C1 segment of cervical spinal cord (tissue), 14 donors: ENCODE data around the gene CTSH.

ENCODE experiments used
- DNase-seq, 14 donors: peaks; one replicate each; lab custom pipeline; 2025; lab: John Stamatoyannopoulos, UW

The CTSH gene

DNA sequence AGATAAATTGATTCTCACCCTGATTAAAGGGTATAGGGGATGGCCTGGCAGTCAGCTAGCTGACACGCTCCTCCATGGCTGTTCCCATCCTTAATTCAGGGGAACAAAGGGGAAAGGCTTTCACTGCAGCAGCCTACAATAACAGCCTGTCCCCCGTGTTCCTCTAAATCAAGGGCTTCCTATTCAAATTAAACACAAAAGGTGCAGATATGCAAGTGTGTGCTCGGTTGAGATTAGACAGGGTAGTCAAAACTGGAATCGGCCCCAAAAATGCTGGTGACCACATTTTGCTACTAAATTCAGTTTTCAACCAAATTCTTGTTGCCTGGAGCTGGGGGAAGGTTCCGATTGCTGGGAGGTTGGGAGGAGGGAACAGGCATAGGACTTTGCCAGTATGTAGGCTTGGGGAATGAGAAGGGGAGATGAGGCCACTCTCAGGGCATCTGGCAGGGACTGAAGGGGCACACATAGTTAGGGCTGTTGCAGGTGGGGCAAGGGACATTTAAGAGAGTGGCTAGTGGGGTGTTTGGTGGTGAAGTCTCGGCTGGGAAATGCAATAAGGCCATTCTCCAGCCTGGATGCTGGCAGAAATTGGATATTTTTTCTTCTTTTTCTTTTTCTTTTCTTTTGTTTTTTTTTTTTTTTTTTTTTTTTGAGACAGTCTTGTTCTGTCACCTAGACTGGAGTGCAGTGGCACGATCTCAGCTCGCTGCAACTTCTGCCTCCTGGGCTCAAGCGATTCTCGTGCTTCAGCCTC, 32.9 kb upstream of the CTSH start:
- DNase-seq = no peak

DNA sequence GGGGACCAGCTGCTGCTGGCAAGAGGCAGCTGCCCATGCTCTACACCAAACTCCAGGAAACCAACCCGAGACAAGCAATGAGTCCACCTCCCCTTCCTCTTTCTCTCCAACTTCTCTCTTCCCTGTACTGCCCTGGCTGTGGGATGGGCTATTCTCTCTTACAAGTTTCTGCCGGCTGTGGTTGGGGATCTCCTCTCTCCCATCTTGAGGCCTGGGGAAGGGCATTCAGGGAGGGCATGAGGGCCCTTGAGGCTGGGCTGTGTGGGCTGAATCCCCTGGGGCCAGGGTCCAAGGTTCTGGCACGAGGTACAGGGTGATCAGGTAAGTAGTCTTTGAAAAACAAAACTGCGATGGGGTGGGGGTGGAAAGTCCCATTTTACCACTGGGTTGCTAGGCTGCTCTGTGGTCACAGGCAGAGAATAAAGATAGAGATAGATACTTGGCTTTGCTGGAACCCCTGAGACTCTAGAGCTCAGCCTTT, 32.3 kb upstream of the CTSH start:
- no peak for DNase-seq

DNA sequence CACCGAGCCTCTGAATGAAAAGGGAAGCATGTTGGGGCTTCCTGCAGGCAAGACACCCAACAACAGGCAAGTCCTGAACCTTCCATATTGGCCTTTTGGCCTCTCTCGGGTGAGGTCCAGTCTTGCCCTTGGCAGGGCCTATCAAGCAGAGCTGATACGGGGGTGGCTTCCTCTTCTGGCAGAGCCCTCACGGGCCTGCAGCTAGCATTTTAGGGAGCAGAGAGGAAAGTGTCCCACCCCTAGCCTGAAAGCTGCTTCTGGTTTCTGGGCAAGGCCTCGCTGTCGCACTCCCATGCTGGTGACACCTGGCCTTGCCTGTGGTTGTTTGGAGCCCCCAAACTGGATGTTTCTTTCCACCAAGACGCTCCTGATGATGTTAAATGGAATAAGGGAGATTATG, 31.8 kb upstream of the CTSH start:
- no peak for DNase-seq

DNA sequence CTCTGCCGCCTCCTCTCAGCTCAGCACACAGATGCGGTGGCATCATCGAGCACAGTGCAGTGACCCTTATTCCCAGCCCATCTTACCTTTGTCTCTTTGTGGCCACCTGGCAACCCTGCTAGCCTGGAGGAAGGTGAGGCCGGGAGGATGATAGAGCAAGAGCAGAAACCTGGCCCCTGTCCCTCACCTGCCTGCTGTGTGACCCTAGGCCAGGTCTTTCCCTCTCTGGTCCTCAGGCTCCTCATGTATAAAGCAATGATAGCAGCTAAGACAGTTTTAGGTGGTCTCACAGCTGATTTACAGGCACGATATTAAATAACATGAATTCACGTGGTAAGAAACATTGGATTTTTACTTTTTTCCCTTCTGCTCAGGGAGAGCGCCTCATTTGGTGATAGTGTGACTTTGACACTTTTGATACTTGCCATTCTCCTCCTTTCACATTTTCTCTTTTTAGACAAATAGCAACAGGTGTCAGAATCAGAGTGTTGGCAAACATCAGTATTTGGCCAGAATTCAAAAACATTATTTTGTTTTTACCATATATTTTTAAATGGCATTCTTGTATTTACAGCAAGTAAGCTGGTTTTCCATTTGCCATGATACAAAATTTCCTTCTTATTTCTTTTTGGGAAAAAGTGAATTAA, 29.5 kb upstream of the CTSH start:
- no peak for DNase-seq

DNA sequence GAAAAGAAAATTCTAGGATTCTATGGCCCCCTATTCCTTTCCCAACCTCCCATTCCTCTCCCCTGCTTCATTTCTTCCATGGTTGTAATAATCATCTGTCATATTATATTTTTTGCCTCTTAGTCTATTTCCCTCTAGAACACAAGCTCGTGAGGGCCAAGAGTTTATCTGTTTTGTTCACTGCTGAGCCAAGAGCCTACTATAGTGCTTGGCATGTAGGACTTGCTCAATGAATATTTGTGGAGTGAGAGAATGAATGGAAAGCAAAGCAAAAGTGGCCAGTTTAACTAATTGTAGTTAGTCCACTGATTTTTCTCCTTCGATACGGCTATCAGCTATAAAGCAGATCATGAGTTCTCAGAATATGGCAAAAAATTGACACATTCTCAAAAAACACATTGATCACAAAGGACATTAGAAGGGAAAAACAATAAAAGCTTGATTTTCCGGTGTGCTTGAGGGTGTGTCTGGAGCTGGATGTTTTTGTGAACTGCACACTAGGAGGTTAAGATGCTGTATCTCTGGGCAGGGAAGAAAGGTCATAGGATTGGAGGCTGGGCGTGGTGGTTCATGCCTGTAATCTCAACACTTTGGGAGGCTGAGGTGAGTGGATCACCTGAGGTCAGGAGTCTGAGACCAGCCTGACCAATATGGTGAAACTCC, 25.0 kb upstream of the CTSH start:
- no peak for DNase-seq

DNA sequence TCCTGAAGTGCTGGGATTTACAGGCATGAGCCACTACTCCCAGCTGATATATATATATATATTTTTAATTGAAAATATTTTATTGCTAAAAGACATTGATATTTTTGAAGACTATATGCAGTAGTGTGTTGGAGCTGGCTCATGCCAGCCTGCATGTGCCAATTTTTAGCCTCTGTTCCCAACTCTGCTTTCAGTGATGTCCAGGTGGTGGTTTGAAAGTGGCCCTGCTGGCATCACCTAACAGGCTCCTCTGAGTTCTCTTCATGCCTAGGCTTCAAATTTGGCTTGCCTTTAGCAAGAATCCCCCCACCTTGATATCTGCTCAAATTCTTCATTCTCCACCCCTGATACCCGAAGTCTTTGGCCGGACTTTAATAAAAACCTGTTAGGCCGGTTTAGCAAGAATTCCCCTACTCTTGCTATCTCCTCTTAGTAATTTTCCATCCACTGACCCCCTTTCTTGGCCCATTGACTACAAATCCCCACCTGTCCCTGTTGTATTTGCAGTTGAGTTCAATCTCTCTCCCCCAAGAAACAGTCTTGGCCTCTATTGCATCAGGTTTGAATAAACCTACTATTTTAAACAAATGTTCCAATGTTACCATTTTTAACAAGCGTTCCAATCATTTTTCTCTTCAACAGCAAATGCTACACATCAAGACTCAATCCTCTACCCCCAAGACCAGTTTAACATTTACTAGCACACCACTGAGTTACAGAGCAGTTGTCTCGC, 23.9 kb upstream of the CTSH start:
- DNase-seq = no peak

DNA sequence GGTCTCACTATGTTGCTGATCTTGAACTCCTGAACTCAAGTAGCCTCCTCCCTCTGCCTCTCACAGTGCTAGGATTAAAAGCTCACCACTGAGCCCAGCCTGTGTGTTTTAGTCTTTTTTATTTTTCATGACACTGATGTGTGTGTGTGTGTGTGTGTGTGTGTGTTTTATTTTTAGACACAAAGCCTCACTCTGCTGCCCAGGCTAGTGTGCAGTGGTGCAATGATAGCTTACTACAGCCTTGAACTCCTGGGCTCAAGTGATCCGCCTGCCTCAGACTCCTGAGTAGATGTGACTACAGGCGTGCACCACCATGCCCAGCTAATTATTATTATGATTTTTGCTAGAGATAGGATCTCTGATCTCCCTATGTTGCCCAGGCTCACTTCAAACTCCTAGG, 23.3 kb upstream of the CTSH start:
- no peak for DNase-seq

DNA sequence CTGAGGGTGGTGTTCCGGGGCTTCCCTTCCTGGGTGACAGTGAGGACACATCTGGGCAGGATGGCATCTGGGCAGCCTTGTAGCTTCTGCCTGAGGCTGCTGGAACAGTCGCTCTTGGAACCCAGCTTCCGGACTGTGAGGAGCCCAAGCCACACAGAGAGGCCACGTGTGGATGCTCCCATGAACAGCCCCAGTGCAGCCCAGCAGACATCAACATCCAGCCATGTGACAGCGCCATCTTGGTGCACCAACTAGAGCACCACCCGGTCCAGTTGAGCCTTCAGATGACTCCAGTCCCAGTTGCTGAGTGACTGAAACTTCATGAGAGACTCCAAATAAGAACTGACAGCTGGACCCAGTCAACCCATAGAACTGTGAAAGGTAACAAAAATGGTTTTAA, 15.5 kb upstream of the CTSH start:
- no peak for DNase-seq

DNA sequence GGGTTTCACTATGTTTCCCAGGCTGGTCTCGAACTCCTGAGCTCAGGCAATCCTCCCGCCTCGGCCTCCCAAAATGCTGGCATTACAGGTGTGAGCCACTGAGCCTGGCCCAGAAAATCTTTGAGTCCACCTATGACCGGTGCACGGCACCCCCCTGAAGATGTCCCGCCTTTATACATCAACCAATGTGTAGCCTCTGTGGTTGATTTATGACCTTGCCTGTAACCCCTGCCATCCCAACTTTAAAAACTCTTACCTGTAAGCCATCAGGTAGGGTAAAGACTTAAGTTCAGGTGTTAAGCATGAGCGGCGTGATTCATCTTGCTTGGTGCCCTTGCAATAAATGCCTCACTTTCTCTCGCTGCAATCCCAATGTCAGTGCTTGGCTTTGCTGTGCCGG, 14.5 kb upstream of the CTSH start:
- no peak for DNase-seq

DNA sequence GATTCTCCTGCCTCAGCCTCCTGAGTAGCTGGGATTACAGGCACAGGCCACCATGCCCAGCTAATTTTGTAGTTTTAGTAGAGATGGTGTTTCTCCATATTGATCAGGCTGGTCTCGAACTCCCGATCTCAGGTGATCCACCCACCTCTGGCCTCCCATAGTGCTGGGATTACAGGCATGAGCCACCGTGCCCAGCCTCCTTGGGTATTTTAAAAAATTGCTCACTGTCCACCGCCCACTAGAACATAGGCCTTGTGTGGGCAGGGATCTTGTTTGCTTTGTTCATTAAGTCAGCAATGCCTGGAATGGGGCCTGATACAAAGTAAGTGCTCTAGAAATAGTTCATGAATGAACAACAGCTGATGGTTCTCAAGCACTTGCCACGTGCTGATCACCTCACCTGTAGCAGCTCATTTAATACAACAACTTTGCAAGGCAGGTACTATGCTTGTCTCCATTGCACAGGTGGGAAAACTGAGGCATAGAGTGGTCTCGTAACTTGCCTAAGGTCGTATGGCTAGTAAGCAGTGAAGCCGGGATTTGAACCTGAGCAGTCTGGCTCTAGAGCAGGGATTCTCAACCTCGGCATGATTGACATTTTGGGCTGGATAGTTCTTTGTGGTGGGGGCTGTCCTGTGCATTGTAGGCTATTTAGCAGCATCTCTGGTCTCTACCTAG, 12.7 kb upstream of the CTSH start:
- DNase-seq = no peak

DNA sequence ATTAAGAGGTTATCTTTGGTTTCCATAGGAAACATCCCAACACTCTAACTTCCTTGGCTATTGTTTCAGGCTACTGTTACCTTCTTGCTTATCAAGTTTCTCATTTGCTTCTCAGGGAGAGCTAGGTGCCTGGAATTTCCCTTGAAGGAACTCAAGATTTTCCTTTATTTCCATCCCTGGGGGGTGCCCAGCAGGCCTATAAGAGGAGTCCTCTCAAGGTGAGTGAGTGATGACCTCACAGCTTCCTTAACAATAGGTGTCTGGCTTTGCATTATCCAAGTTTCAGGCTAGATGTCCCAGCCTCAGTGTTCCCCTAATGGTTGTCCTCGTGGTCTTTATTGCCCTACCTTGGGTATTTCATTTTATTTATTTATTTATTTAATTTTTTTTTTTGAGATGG, 12.1 kb upstream of the CTSH start:
- DNase-seq = no peak

DNA sequence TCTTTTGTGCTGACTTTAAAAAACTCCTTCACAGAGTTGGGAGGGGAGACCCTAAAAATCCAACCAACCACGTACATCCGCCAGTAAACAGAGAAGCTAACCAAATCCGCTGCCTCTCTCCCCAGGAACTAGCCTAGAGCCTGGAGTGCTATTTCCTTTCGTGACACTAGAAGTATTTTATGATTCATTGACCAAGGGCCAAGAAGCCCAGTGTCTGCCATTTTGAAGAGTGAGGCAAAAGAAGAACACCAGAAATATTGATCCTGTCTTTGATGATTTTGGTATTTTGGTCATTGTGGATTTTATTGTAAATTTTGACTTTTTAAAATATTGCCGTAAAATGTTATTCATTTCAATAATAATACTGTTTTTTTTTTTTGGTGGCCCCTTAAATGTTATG, 10.5 kb upstream of the CTSH start:
- no peak for DNase-seq

DNA sequence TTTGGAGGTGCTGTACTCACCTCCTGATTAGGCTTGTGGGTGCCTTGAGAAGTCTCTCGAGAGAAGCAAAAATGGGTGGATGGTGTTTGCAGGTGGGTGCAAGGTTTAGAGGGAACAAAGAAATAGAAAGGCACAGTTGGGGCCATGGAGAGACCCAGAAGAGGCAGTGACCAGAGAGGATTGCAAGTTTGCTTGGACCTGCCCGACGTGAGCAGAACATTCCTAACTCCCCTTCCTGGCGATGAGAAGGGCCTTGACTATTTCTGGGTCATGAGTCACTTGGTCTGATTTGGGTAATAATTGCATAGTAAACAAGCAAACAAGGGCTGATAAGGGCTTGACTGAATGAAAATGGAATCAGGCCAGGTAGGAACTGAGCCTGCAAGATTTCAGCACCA, 7.0 kb upstream of the CTSH start:
- DNase-seq = no peak

DNA sequence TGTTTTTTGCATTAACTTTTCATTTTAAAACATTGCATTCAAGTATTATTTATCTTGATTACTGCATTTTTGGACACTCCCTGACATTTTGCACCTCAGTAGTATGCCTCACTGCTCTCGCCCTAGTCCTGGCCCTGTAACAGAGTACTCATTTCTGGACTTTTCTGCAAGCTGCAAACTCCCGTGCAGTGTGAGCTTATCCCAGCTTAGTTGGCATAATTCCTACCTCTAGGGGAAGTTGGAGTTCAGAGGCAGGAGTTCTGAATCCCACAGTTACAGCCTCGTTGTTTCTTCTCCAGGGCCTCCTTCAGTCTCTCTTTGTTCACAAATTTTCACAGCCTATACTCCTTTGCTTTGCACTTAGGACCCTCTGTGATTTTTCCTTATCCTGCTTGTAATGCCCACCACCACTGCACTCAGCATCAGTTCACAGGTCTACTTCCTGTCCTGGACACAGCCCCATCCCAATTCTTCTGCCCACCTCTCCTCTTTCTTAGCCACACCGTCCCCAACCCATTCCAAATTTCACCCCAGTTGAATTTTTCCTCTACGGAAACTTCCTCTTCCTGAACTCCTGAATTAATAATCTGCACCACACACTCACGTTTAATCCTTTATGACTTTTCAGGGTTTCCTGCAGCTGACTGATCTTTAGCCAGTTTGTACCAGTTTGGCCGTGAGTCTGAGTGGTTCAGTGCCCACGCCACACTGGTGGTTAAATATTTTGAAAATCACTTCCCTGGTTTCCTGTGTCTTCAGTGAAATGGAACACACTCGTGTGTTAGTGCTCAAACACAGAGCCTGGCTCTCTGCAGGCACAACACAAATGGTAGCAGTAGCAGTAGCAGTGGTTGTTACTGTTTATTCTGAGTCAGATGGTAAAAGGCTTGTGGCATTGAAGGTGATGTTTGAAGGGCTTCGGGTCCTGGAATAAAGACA, 6.3 kb upstream of the CTSH start:
- DNase-seq = no peak

DNA sequence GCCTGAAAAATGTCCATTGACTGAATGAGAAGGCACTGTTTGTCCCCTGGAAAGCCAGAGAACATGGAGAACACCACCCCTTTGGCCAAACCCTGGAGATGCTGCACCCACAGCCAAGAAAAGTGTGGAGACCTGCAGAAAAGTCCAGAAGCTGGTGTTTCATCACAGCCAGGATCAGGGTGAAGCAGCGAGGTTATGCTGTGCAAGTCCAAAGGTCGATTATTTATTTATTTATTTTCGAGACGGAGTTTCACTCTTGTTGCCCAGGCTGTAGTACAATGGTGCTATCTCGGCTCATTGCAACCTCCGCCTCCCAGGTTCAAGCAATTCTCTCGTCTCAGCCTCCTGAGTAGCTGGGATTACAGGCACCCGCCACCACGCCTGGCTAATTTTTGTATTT, 5.5 kb upstream of the CTSH start:
- DNase-seq = no peak

DNA sequence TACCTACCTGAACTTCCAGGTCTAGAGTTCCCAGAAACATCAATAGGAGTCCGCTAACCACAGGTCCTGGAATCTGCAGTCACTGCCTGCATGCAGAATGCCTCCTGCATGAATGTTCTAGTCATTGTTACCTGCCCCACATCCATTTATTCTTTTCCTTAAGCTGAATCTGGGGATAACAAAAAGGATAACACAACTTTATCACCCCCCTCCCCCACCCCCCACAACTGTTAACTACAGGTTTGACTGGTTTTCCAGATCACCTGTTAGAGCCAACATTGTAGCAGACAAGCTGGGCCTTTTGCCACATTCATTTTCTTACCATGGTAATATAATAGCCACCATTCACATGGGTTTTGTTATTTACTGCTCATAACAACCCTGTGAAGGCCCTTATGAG, 4.6 kb upstream of the CTSH start:
- DNase-seq = no peak

DNA sequence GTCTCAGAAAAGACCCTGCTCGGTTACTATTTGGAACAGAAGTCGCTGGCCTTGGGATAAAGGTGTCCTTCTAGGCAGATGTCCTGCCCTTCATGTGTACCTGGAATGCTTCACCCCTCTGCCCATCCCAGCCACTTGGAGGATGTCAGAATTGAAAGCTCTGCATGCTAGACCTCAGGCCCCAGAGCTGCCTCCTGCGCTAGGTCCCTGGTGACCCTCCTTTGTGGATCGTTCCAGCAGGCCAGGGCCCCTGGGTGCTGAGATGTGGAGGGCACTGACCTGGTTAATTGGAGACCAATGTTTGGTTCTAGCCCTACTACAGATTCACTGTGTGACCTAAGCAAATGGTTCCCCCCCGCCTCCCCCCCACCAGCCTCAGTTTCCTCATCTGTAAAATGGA, 2.7 kb upstream of the CTSH start:
- DNase-seq = no peak

DNA sequence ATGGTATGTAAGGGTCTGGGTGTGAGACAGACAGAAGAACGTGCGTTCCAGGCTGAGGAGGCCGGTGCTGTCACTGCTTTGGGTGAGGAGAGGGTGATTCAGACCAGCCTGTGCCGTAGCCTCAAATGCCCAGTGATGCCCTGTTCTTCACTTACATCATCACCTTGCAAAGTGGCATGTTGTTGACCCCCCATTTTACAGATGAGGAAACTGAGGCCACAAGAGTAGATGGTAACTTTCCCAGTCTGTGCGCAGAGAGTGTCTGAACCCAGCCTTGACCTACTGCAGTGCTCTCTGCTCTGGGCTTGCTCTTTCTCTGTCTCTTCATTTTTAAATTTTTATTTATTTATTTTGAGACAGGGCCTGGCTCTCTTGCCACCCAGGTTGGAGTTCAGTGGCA, 1.6 kb upstream of the CTSH start:
- no peak for DNase-seq

DNA sequence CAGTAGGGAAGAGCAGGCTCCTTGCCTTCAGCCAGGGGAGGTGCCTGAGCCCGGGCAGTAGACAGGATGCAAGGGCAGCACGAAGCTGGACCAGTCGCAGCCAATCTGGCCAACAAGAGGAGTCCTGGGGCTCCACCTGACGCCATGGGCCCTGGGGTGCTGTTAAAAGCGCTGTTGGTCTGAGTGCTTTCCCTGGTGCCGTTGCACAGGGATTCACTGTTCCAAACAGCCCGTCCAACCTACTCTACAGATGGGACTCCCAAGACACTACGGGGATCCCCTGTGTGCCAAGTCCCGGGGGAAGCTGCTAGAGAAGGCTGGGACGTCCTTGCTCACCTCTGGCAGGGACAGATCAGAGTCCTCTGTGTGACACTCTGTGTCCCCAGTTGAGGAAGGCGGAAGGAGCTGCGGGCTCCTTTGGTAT, 632 bp downstream of the CTSH start:
- DNase-seq = peak in 1 of 14 donors; percentile 30

DNA sequence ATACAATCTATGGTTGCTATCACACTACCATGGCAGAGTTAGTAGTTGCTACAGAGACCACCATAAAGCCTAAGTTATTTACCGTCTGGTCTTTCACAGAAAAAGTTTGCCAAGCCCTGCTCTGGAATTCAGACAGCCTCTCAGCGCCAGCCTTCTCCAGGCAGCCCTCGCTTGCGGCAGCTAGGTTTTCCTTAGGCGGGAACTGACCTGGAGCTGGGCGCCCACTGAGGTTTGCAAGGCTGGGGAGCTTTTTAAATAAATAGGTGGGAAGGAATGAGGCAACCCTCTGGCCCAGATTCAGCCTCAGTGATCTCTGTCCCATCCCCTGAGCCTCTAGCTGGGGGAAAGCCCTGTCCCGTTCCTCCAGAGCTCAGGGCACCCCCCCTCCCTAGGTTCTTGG, 1.2 kb downstream of the CTSH start:
- DNase-seq = no peak

DNA sequence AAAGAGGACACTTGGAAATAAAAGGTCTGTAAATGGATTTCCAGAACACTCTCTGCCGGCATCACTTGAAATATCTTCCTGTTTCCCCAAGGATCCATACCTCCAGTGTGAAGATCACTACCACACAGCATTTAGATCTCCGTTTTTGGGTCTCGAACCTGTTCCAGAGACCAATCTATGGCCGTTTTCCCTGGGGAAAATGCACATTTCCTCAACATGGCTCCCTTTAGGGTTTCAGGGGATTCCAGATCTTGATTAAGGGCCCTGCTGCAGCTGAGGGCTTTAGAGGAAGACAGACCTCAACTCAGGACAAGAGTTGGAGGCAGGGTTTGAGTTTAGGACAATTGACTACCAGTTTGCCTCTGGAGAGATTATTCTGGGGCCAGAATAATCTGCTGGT, 2.1 kb downstream of the CTSH start:
- no peak for DNase-seq
